HEK293 (cell line): ENCODE results near the gene UBE2G2.

Experiments used
- BCL11B ChIP-seq: fragments of 450-650 bp; formaldehyde crosslinking; IDR thresholded peaks from 2 replicates; pipeline ENCODE4 v1.5.1; 2016; ENCODE audit warnings: low read depth, missing biosample characterization, missing genetic modification characterization
- KLF1 ChIP-seq: fragments of 450-650 bp; formaldehyde crosslinking; IDR thresholded peaks from 2 replicates; pipeline ENCODE4 v1.5.1; 2016; ENCODE audit warnings: missing biosample characterization, missing genetic modification characterization
- KLF16 ChIP-seq: fragments of 450-650 bp; formaldehyde crosslinking; IDR thresholded peaks from 2 replicates; pipeline ENCODE4 v1.5.1; 2017; ENCODE audit warnings: missing biosample characterization, missing genetic modification characterization
- PBX3 ChIP-seq: sonication (generic); formaldehyde crosslinking; IDR thresholded peaks from 2 replicates; pipeline ENCODE4 v1.8.1; 2022; ENCODE audit warnings: mild to moderate bottlenecking, moderate library complexity, missing genetic modification reagents
- PRDM10 ChIP-seq: fragments of 450-650 bp; formaldehyde crosslinking; IDR thresholded peaks from 2 replicates; pipeline ENCODE4 v1.5.1; 2016; ENCODE audit warnings: missing biosample characterization, missing genetic modification characterization
- ZBTB11 ChIP-seq: fragments of 450-650 bp; formaldehyde crosslinking; conservative IDR thresholded peaks from 2 replicates; pipeline ENCODE4 v1.5.1; 2016; ENCODE audit warnings: low read depth, missing biosample characterization, missing genetic modification characterization
- ZBTB48 ChIP-seq: fragments of 450-650 bp; formaldehyde crosslinking; IDR thresholded peaks from 2 replicates; pipeline ENCODE4 v1.5.1; 2016; ENCODE audit warnings: missing biosample characterization, missing genetic modification characterization
- ZFP37 ChIP-seq: fragments of 450-650 bp; formaldehyde crosslinking; IDR thresholded peaks from 2 replicates; pipeline ENCODE4 v1.5.1; 2016; ENCODE audit warnings: missing biosample characterization, missing genetic modification characterization
- ZNF174 ChIP-seq: fragments of 450-650 bp; formaldehyde crosslinking; IDR thresholded peaks from 2 replicates; pipeline ENCODE4 v1.5.0; 2017; ENCODE audit warnings: missing biosample characterization, mild to moderate bottlenecking, missing genetic modification characterization
- ZNF18 ChIP-seq: fragments of 450-650 bp; formaldehyde crosslinking; IDR thresholded peaks from 2 replicates; pipeline ENCODE4 v1.5.1; 2016; ENCODE audit warnings: missing biosample characterization, missing genetic modification characterization
- ZNF184 ChIP-seq: fragments of 450-650 bp; IDR thresholded peaks from 2 replicates; pipeline ENCODE4 v1.5.1; 2018; ENCODE audit warnings: missing biosample characterization, mild to moderate bottlenecking, missing genetic modification characterization
- ZNF214 ChIP-seq: fragments of 450-650 bp; formaldehyde crosslinking; IDR thresholded peaks from 2 replicates; pipeline ENCODE4 v1.5.1; 2017; ENCODE audit warnings: missing biosample characterization, mild to moderate bottlenecking, missing genetic modification characterization, borderline replicate concordance
- ZNF266 ChIP-seq: fragments of 450-650 bp; formaldehyde crosslinking; IDR thresholded peaks from 2 replicates; pipeline ENCODE4 v1.5.1; 2016; ENCODE audit warnings: missing biosample characterization, missing genetic modification characterization, low read depth
- ZNF280D ChIP-seq: fragments of 450-650 bp; formaldehyde crosslinking; IDR thresholded peaks from 2 replicates; pipeline ENCODE4 v1.5.1; 2016; ENCODE audit warnings: missing biosample characterization, missing genetic modification characterization
- ZNF292 ChIP-seq: fragments of 450-650 bp; formaldehyde crosslinking; IDR thresholded peaks from 2 replicates; pipeline ENCODE4 v1.5.1; 2016; ENCODE audit warnings: low read depth, missing biosample characterization, missing genetic modification characterization, borderline replicate concordance
- ZNF311 ChIP-seq: fragments of 450-650 bp; formaldehyde crosslinking; IDR thresholded peaks from 2 replicates; pipeline ENCODE4 v1.5.1; 2017; ENCODE audit warnings: missing biosample characterization, missing genetic modification characterization, borderline replicate concordance
- ZNF335 ChIP-seq: fragments of 450-650 bp; formaldehyde crosslinking; conservative IDR thresholded peaks from 2 replicates; pipeline ENCODE4 v1.5.1; 2016; ENCODE audit warnings: missing biosample characterization, missing genetic modification characterization
- ZNF37A ChIP-seq: fragments of 450-650 bp; IDR thresholded peaks from 2 replicates; pipeline ENCODE4 v1.5.1; 2018; ENCODE audit warnings: missing biosample characterization, missing genetic modification characterization
- ZNF501 ChIP-seq: fragments of 450-650 bp; formaldehyde crosslinking; IDR thresholded peaks from 2 replicates; pipeline ENCODE4 v1.5.1; 2016; ENCODE audit warnings: missing biosample characterization, missing genetic modification characterization
- ZNF548 ChIP-seq: fragments of 450-650 bp; formaldehyde crosslinking; IDR thresholded peaks from 2 replicates; pipeline ENCODE4 v1.5.1; 2016; ENCODE audit warnings: missing biosample characterization, missing genetic modification characterization
- ZNF571 ChIP-seq: fragments of 450-650 bp; formaldehyde crosslinking; IDR thresholded peaks from 2 replicates; pipeline ENCODE4 v1.5.0; 2017; ENCODE audit warnings: missing biosample characterization, missing genetic modification characterization
- ZNF585B ChIP-seq: fragments of 450-650 bp; formaldehyde crosslinking; IDR thresholded peaks from 2 replicates; pipeline ENCODE4 v1.5.1; 2016; ENCODE audit warnings: missing biosample characterization, missing genetic modification characterization
- ZNF623 ChIP-seq: fragments of 450-650 bp; formaldehyde crosslinking; IDR thresholded peaks from 2 replicates; pipeline ENCODE4 v1.5.1; 2016; ENCODE audit warnings: missing biosample characterization, missing genetic modification characterization
- ZNF624 ChIP-seq: fragments of 450-650 bp; formaldehyde crosslinking; IDR thresholded peaks from 2 replicates; pipeline ENCODE4 v1.5.1; 2017; ENCODE audit warnings: missing biosample characterization, missing genetic modification characterization
- ZNF639 ChIP-seq: fragments of 450-650 bp; formaldehyde crosslinking; IDR thresholded peaks from 2 replicates; pipeline ENCODE4 v1.5.1; 2016; ENCODE audit warnings: missing biosample characterization, missing genetic modification characterization
- ZNF670 ChIP-seq: fragments of 450-650 bp; formaldehyde crosslinking; IDR thresholded peaks from 2 replicates; pipeline ENCODE4 v1.5.1; 2016; ENCODE audit warnings: missing biosample characterization, missing genetic modification characterization, low read depth
- ZNF768 ChIP-seq: fragments of 450-650 bp; formaldehyde crosslinking; IDR thresholded peaks from 2 replicates; pipeline ENCODE4 v1.5.1; 2018; ENCODE audit warnings: missing biosample characterization, mild to moderate bottlenecking, missing genetic modification characterization
- ZNF792 ChIP-seq: fragments of 450-650 bp; formaldehyde crosslinking; IDR thresholded peaks from 2 replicates; pipeline ENCODE4 v1.5.1; 2016; ENCODE audit warnings: missing biosample characterization, missing genetic modification characterization

UBE2G2 gene

GRCh38 chr21:44810779-44811178 lies 9.2 kb upstream of the UBE2G2 start (continued):
- TF ChIP-seq ZNF639 (no peak), ZBTB11 (no peak), ZNF623 (tag by site-specific recombination) (no peak), ZNF18 (tag by site-specific recombination) (peak; percentile 67), ZNF501 (tag by site-specific recombination) (no peak), PRDM10 (tag by site-specific recombination) (no peak), ZNF292 (no peak), KLF1 (tag by site-specific recombination) (peak; percentile 99), ZNF184 (tag by site-specific recombination) (no peak), ZNF335 (tag by site-specific recombination) (no peak), ZNF670 (tag by site-specific recombination) (no peak), ZNF174 (tag by site-specific recombination) (no peak), ZNF548 (tag by site-specific recombination) (no peak), BCL11B (no peak), ZNF585B (tag by site-specific recombination) (no peak), ZBTB48 (tag by site-specific recombination) (no peak), ZNF266 (tag by site-specific recombination) (no peak), ZNF768 (tag by site-specific recombination) (no peak), ZNF214 (no peak), ZNF280D (no peak), KLF16 (tag by site-specific recombination) (no peak), ZNF792 (no peak), ZNF624 (tag by site-specific recombination) (no peak), ZNF37A (tag by site-specific recombination) (no peak), ZNF571 (tag by site-specific recombination) (no peak), ZNF311 (tag by site-specific recombination) (peak; percentile 46; the same call in 1 of the 2 replicates), ZFP37 (no peak), PBX3 (CRISPR knock-in tag) (no peak)
